Measurements from ENCODE around the gene ZBTB7C.

Gene ZBTB7C

GRCh38 chr18:48161911-48162698 is 247.1 kb downstream of the ZBTB7C start:
- Histone ChIP-seq H3K36me3 (ENCODE audit: control insufficient read depth, insufficient read depth, low read length) (no peaks in the 10 kb centered on the region), H3K4me2 (ENCODE audit: low read length) (peak overlapping the region; percentile 82), H3K27ac (peak overlapping the region; percentile 77), H3K9ac (no peak overlapping the region), H3K79me2 (no peaks in the 10 kb centered on the region), H3K9me3 (ENCODE audit: control insufficient read depth, low read length) (no peaks in the 10 kb centered on the region), H3K27me3 (ENCODE audit: control insufficient read depth, insufficient read depth, low read length) (no peaks in the 10 kb centered on the region), H3K4me1 (peaks cover 24% of the 10 kb centered on the region), H2AFZ (peak overlapping the region; percentile 94), H3K4me3 (ENCODE audit: low read depth, low read length) (peak overlapping the region; percentile 60)
- TF ChIP-seq, protein P1, sequence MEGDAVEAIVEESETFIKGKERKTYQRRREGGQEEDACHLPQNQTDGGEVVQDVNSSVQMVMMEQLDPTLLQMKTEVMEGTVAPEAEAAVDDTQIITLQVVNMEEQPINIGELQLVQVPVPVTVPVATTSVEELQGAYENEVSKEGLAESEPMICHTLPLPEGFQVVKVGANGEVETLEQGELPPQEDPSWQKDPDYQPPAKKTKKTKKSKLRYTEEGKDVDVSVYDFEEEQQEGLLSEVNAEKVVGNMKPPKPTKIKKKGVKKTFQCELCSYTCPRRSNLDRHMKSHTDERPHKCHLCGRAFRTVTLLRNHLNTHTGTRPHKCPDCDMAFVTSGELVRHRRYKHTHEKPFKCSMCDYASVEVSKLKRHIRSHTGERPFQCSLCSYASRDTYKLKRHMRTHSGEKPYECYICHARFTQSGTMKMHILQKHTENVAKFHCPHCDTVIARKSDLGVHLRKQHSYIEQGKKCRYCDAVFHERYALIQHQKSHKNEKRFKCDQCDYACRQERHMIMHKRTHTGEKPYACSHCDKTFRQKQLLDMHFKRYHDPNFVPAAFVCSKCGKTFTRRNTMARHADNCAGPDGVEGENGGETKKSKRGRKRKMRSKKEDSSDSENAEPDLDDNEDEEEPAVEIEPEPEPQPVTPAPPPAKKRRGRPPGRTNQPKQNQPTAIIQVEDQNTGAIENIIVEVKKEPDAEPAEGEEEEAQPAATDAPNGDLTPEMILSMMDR (IDR thresholded peaks at IDR 0.05): no peak

GRCh38 chr18:48161191-48161910 is 247.8 kb downstream of the ZBTB7C start:
- peaks cover 24% of the 10 kb centered on the region for H3K4me1 ChIP-seq
- no peaks in the 10 kb centered on the region for H3K79me2 ChIP-seq
- H3K27ac ChIP-seq: peak overlapping the region; percentile 77
- H3K9me3 ChIP-seq (ENCODE audit: control insufficient read depth, low read length): no peaks in the 10 kb centered on the region
- H3K4me3 ChIP-seq (ENCODE audit: low read depth, low read length): peak overlapping the region; percentile 60
- H2AFZ ChIP-seq: peak overlapping the region; percentile 94
- H3K36me3 ChIP-seq (ENCODE audit: control insufficient read depth, insufficient read depth, low read length): no peaks in the 10 kb centered on the region
- no peak overlapping the region for H3K9ac ChIP-seq
- H3K4me2 ChIP-seq (ENCODE audit: low read length): peak overlapping the region; percentile 82
- TF ChIP-seq, protein P1 (IDR thresholded peaks at IDR 0.05): no peak
- no peaks in the 10 kb centered on the region for H3K27me3 ChIP-seq (ENCODE audit: control insufficient read depth, insufficient read depth, low read length)

- H3K27ac ChIP-seq: peak overlapping the region; percentile 77
Observed at GRCh38 chr18:48160622-48161021, 248.6 kb downstream of the ZBTB7C start.

DNA sequence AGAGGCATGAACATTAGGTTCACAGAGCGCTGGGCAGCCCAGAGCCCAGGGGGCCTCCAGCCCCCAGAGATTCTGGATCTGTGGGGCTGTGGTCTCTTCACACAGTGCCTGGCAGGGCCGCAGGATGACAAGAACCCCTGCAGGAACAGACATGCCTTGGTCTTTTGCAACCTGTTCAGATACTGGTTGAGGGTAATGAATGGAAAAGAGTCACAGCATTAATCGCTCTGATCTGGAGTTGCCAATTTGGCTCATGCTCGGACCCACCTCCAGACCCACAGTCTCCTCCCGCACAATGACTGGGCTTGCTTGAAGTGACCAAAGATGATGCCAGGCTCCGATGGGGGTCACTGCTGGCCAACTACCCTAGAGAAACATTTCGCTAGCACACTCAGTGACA is 249.4 kb downstream of the ZBTB7C start:
- H3K4me1 ChIP-seq: peaks cover 24% of the 10 kb centered on the region
- H3K79me2 ChIP-seq: no peaks in the 10 kb centered on the region
- H3K4me3 ChIP-seq (ENCODE audit: low read depth, low read length): no peak overlapping the region
- no peaks in the 10 kb centered on the region for H3K27me3 ChIP-seq (ENCODE audit: control insufficient read depth, insufficient read depth, low read length)
- H3K36me3 ChIP-seq (ENCODE audit: control insufficient read depth, insufficient read depth, low read length): no peaks in the 10 kb centered on the region
- TF ChIP-seq, protein P1 (IDR thresholded peaks at IDR 0.05): no peak
- H3K27ac ChIP-seq: no peak overlapping the region
- no peak overlapping the region for H3K9ac ChIP-seq
- H3K9me3 ChIP-seq (ENCODE audit: control insufficient read depth, low read length): no peaks in the 10 kb centered on the region
- no peak overlapping the region for H3K4me2 ChIP-seq (ENCODE audit: low read length)
- H2AFZ ChIP-seq: no peak overlapping the region

More at GRCh38 chr18:48160622-48161021, 248.6 kb downstream of the ZBTB7C start:
- peaks cover 24% of the 10 kb centered on the region for H3K4me1 ChIP-seq
- H3K27me3 ChIP-seq (ENCODE audit: control insufficient read depth, insufficient read depth, low read length): no peaks in the 10 kb centered on the region
- no peak overlapping the region for H3K9ac ChIP-seq
- TF ChIP-seq, protein P1 (IDR thresholded peaks at IDR 0.05): no peak
- H3K9me3 ChIP-seq (ENCODE audit: control insufficient read depth, low read length): no peaks in the 10 kb centered on the region
- H3K4me3 ChIP-seq (ENCODE audit: low read depth, low read length): no peak overlapping the region
- no peaks in the 10 kb centered on the region for H3K79me2 ChIP-seq
- H2AFZ ChIP-seq: peak overlapping the region; percentile 94
- H3K36me3 ChIP-seq (ENCODE audit: control insufficient read depth, insufficient read depth, low read length): no peaks in the 10 kb centered on the region
- peak overlapping the region; percentile 82 for H3K4me2 ChIP-seq (ENCODE audit: low read length)
